Hematopoietic multipotent progenitor cell treated with erythropoietin and hydrocortisone succinate and interleukin-3 and kit ligand, for 17 days (in vitro differentiated cells): ENCODE results near the gene ZSCAN21.

Source experiments
- DNase-seq: peaks from one replicate; pipeline ENCODE4 v3.0.0-alpha.2; 2015; ENCODE audit warnings: low spot score

Gene ZSCAN21

DNA sequence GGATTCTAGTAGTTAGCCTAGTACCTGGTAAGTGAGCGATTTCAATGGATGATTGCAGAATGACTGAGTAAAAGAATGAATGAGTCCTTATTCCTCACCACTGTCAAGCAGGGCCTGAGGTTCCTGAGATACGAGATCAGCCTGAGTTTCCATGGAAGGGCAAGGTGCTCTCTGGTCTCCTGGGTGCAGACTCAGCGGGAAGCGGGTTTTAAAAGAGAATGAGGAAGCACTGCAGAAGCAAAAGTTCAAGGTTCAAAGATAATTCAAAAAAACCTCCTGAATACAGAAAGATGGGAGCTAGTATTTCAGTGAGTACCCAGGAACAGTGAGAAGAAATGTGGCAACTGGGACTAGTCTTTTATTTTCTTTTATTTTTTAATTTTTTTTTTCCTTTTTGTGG lies 27.6 kb downstream of the ZSCAN21 start:
- no peak for DNase-seq

DNA sequence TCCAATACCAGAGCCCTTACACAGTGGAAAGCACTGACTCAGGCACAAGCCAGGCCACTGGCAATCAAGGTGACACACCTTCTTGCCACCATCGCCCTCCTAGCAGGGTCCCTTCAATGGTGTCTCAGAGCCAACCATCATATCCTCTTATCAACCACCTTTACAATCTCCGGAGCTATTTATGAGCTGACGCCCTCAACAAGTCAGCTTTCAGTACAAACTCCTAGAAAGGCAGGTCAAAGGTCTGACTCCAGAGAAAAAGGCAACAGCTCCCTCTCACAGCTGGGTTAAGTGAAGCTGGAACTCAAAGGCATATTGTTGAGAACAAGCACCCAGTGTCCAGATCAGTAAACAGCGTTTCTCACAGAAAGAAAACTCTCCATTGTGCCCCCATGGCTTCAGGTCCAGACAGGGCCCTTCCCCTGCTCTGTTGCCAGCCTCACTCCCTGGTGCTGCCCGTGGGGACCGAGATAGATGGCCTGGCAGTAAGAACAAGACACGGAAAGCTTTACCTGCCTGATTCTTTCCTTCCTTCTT lies 29.5 kb downstream of the ZSCAN21 start:
- DNase-seq, result no peak

DNA sequence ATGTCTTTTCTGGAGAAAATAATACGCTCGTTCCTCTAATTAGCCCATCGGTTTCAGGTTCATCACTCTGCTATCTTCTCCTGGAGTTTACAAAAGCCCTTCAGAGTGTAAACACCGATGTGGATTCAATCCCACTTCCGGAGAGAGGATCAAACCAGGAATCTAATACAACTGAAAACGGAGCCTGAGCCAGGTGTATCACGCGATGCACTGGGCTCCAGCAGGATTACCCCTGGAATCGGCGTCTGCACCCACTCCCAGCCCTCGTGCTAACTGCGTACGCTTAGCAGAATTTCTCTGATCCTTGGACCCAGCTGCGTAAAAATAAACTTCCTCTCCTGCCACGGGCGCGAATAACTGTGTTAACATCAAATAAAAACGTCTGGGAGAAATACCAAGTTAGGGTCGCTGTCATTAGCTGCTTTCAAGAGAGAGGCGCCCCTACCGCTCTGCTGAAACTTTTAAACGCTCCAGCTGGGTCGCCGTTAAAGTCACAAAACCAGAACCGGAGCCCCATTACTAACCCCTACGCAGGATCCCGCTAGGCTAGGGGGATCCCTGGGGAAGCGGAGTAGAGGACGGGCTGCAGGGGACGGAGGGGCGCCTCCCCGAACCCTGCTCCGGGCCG lies 31.4 kb downstream of the ZSCAN21 start:
- DNase-seq, result no peak

DNA sequence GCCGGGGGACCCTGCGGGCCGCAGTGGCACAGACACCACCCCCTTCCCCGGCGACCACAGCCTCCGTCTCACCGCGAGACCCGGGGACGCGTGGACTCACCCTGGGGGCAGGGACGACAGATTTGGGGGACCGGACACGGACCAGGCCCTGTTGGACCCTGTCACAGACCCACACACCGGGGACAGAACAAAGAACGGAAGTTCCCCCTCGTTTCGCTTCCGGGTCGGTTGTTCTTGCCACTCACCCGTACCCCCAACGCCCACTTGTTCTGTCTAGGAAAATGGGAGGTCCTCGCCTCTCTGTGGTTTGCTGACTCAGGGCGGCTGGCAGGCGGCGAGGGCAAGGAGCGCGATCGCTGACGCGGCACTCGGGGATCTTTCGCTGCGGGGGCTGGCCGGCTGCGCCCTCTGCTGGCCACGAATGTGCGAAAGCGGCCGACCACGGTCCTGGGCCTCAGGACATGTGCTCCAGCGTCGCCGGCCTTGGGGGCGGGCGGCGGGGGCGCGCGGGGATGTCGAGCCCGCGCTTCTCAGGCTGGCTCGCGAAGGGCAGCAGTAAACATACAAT lies 32.0 kb downstream of the ZSCAN21 start, which contains the start of gene ZNF3:
Gene ZNF3, minus strand, starts transcription at position 189 of the 568 bp plus-strand sequence. CDS start 4,366 bp downstream, outside the sequence.
- DNase-seq, result peak; percentile 98

DNA sequence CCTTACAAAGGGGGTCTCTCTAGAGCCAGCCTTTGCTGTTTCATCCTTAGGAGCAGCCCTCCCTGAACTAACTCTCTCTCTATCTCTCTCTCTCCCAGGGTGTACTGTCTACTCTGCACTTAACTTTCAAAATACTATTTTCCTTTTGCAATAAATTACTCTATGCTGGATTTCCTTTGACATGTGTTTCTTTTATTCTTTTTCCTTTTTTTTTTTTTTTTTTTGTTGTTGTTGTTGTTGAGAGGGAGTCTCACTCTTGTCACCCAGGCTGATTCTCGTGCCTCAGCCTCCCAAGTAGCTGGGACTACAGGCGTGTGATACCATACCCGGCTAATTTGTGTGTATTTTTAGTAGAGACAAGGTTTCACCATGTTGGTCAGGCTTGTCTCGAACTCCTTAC lies 33.4 kb downstream of the ZSCAN21 start:
- no peak for DNase-seq

DNA sequence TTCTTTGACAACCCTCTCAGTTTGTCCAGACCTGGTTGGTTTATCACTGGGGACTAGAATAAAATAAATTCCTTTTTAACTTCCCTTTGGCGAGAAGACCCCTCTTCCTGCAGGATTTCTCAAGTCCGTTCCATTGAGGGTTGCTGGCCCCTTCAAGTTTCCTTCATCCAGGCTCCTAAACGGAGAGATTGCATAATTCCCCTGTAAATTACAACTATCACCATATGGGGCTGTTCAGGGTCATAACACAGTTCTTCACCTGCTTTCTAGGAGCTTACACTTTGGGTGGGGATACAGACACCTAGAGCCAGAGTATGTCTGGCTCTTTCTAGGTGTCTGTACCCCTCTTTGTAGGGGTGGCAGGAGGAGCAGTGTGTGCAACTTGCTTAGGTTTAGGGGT lies 35.9 kb downstream of the ZSCAN21 start:
- no peak for DNase-seq

DNA sequence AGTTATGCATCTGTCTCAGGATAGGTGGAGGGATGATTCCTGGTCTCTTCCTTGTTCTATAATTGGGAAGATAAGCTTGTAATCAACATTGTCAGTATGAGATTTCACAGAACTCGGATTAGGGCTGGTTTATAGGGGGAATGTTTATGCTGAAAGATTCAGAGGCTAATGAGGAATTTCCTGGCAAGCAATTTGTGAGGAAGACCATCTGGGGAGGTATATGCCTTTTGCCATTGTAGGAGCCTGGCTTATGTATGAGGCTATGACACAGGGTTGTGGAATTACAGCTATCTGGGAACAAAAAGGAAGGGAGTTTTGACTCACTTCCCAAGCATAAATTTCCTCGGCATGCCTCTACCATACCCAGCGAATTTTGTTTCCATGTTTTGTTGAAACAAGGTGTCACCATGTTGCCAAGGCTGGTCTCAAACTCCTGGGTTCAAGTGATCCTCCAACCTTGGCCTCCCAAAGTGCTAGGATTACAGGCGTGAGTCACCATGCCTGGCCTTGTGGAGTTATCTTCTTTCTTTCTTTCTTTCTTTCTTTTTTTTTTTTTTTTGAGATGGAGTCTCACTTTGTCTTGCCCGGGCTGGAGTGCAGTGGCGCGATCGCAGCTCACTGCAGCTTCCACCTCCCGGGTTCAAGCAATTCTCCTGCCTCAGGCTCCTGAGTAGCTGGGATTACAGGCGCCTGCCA lies 37.6 kb downstream of the ZSCAN21 start:
- no peak for DNase-seq

DNA sequence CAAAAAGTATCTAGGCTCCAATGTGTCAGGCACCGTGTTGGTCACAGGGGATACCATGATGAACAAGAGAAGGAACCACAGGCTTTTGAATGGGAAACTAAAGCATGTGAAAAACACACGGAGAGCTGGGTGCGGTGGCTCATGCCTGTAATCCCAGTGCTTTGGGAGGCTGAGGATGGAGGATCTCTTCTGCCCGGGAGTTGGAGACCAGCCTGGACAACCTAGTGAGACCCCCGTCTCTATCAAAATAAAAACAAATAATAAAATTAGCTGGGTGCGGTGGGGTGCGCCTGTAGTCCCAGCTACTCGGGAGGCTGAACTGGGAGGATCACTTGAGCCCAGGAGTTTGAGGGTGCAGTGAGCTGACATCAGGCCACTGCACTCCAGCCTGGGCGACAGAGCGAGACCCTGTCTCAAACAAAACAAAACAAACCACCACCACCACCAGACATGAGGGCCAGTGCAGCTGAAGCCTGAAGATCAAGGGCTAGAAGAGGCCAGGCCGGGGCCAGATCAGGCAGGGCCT lies 38.6 kb downstream of the ZSCAN21 start:
- DNase-seq, result no peak

DNA sequence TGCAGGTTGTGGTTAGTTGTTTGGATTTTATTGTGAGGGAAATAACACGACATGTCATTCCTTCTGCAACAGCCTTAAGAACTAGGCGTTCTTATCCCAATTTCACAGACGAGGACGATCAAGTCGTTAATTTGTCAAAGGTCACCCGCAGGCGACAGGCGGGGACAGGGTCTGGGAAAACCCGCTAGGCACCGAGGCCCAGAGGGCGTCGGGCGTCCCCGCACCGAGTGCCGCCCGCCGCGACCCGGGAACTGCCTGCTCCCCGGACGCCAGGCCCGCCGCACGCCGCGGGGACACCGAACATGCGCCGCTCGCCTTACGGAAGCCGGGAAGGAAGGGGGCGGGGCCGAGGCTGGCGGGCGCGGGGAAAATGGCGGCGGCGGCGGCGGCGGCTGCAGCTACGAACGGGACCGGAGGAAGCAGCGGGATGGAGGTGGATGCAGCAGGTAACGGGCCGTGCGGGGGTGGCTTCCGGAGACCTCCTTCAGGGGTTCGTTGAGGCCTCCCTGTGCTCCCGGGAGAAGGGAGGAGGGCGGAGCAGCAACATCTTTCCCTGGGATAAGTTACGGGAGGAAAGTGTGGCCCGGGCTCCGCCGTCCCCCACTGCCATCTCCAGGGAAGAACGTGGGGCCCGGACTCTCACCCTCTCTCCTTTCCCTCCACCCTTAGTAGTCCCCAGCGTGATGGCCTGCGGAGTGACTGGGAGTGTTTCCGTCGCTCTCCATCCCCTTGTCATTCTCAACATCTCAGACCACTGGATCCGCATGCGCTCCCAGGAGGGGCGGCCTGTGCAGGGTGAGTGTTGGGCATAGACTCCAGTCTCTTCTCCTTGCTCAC lies 39.3 kb downstream of the ZSCAN21 start, which contains the start of gene COPS6:
Gene COPS6, plus strand, starts transcription at position 349 of the 837 bp plus-strand sequence. Its CDS starts 22 bp downstream, at position 371.
- peak; percentile 81 for DNase-seq

DNA sequence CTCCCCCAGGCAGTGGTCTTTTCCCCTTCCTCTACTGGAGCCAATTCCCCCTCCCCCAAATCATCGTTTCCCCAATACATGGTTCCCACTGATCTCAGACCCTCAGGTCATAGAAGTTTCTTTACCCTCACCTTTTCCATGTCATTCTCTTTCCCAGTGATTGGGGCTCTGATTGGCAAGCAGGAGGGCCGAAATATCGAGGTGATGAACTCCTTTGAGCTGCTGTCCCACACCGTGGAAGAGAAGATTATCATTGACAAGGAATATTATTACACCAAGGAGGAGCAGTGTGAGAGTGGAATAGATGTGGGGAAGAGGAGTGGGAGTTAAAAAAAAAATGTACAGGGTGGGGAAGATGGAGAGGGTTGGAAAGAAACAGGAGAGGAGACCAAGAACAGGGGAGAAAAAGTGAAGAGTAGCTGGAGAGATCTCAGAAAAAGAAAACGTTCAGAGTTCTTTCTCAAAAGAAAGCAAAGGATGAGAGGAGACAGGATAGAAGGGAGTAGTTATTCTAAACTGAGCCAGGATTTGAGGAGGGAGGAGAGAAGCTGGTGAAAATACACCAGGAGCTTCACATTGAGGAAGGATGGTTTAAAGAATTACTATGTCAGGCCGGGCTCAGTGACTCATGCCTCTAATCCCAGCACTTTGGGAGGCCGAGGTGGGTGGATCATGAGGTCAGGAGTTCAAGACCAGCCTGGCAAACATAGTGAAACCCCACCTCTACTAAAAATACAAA lies 40.1 kb downstream of the ZSCAN21 start:
- DNase-seq, result no peak

DNA sequence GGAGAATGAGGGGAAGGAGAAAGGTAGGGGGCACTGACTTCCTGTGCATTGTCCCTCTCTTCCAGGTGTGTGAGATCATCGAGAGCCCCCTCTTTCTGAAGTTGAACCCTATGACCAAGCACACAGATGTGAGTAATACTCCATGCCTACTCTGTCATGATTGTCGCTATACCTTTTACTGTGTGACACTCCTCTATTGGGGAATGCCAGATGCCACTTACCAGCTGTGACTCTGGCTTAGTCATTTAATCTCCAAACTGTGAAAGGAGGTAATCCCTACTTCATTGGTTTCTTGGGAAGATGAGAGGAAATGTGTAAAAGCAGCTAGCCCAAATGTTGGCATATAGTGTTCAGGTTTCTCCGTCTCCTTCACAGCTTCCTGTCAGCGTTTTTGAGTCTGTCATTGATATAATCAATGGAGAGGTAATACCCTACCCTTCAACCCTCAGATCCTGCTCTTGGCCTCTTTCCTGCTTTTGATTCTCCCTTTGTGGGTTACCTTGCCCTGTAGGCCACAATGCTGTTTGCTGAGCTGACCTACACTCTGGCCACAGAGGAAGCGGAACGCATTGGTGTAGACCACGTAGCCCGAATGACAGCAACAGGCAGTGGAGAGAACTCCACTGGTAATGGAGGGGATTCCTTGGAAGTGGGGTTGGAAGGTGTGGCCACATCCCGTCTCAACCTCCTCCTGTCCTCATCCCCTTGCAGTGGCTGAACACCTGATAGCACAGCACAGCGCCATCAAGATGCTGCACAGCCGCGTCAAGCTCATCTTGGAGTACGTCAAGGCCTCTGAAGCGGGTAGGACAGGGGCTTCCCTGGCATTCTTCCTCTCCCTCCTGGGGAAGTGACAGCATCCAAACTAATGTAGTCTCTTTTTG lies 41.2 kb downstream of the ZSCAN21 start:
- no peak for DNase-seq

DNA sequence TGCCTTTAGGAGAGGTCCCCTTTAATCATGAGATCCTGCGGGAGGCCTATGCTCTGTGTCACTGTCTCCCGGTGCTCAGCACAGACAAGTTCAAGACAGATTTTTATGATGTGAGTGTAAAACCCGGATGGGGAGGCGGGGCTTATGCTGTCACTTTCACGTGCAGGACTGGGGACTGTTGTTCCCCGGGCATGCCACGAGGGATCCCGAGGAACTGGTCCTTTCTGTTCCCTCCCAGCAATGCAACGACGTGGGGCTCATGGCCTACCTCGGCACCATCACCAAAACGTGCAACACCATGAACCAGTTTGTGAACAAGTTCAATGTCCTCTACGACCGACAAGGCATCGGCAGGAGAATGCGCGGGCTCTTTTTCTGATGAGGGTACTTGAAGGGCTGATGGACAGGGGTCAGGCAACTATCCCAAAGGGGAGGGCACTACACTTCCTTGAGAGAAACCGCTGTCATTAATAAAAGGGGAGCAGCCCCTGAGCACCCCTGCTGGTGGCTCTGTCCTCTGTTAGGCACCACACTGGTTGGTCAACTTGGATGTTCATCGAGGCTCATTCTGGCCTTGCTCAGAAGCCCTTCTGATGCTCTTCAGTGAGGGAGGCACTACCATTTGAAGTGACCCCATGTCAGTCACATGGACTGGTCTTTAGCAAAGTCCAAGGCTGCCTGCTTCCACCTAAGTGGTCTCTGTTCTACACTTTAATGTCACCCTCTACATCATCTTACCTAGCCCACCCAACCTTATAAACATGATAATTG lies 42.0 kb downstream of the ZSCAN21 start:
- no peak for DNase-seq

DNA sequence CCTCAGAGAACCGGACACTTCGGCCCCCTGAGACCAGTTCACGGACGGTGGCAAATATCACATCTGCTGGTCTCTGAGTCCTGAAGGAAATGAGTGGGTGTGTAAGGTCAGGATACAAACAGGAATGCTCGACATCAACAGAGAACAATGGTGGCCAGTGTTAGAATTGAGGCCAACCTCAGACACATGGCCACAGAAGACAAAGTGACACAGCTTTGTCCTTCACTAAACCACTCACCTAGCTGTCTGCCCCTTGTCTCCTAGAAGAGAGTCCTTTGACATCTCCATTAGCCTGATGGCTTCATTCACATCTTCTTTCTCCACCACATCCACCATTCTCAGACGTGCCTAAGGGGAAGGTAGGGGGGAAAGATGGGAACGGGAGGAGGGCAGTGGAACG lies 43.5 kb downstream of the ZSCAN21 start:
- no peak for DNase-seq

DNA sequence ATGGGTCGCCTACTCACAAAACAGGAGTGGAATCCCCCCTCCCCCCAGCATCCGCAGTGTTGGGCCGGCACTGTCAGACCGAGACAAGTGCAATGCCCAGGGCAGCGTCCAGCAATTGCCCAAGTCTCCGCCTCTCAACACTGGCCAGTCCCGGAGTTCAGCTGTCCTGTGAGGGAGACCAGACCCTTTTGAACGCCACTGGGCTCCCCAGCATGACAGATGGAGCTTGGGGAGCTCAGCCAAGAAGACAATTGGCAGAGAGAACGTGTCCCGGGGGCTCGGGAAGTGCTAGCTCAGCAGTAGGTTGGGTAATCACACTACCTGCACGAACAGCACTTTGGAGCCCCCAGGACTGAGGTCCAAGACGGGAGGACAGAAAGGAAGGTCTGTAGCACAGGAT lies 43.9 kb downstream of the ZSCAN21 start:
- DNase-seq, result no peak

DNA sequence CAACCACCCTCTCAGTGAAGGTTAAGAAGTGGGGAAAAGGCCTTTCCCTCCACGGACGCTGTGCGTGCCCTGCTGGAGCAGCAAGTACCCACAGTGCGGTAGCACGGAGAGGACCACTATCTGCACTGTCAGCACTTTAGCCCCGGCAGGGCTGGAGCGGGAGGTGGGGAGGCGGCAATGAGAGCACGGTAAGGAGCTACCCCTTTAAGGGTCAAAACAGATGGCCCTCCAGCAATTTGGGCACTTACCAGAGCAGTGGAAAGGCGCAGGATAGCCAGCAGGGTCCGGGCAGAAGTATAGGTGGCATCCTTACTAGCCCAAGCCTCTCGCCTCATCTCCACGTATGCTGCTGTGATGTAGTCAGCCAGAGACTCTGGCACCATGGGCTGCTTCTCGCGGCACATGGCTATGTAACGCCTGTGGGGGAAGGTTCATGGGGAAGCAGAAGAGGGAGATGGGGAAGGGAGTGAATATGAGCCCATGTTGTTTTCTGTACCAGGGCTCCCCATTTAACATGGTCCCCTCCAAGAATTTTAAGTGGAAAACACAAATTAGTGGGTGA lies 44.4 kb downstream of the ZSCAN21 start:
- no peak for DNase-seq

DNA sequence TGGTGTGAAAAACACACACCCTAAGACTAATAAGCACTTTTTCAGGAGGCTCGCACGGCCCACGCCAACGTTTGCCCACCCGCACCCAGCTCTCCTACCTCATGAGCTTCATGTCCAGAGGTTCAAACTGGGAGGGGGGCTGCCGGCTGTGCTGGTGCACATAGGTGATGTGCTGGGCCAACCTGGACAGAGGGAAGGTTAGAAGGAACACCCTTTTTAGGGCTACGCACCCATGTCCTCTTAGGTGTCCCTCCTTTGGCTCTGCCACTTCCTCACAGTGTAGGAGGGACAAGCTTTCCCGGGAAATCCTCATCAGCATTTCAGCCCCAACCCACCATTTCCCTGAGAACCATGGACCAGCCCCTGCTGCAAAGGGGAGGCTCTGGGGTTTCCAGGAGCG lies 45.7 kb downstream of the ZSCAN21 start:
- DNase-seq, result no peak

DNA sequence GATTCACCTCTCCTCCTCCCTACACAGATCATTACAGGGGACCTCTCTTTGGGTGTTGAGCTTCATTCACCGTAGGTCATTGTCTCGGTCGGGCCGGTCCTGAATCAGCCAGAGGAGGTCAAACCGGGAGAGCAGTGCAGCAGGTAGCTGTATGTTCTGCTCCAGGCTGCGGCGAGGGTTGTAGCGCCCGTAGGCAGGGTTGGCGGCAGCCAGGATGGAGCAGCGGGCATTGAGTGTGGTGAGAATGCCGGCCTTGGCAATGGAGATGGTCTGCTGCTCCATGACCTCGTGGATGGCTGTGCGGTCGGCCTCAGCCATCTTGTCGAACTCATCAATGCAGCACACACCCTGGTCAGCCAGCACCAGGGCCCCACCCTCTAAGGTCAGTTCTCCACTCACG lies 46.1 kb downstream of the ZSCAN21 start:
- DNase-seq, result no peak

DNA sequence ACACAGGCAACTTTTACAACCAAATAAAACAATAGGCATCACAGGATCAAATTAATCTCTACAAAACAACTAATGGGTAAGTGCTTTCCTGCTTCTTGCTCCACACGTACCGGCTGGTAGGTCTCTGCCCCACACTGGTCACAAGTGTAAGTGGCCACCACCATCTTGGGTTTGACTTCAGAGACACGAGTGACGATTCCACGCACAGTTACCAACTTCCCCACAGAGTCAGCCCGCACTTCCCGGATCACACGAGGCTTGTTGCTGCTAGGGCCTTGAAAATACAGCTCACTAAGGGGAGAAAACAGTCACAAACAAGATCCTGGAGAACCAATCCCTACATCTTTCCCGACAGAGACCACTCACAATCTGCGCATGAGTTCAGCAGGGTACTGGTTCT lies 49.3 kb downstream of the ZSCAN21 start:
- no peak for DNase-seq

DNA sequence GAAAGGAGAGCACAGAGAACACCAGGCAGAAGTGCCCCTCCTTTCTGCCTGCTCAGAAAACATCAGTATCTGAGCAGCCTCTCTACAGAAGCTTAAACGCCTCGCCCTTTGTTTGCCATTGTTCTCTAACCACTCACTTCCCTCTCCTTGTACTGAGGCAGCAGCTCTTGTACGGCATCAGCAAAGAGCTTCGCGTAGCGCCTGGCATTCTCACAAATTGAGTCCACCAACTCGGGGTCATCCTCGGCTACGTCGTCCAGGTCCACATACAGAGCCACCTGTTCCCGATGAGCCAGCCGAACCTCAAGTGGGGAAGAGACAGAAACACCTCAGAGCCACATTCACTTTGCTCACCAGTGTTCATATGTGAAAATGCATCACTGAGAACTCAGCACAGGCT lies 49.9 kb downstream of the ZSCAN21 start:
- DNase-seq, result no peak
